HepG2 (cell line): ENCODE results near the gene DGAT2. TPM values are rescaled to one million over a fixed set of nuclear protein-coding genes. Genes with fewer than 3 reads are reported as not detected.
A peak's percentile ranks its signal among the peaks of the same experiment; 100 is the strongest.

Experiments used
- CREM ChIP-seq, 2 experiments: sonication (generic) in 1 of 2; formaldehyde crosslinking in 1 of 2; IDR thresholded peaks; 2 replicates each; pipeline versions ENCODE4 v1.4.0 to v1.6.1; 2016 to 2020; ENCODE audit warnings: antibody characterized with exemption in 1 of 2, mild to moderate bottlenecking in 1 of 2, missing genetic modification reagents in 1 of 2
- DPF2 ChIP-seq: sonication (generic); formaldehyde crosslinking; IDR thresholded peaks from 2 replicates; pipeline ENCODE4 v1.4.0; 2020; ENCODE audit warnings: mild to moderate bottlenecking, low read depth, missing genetic modification reagents, borderline replicate concordance
- HMG20B ChIP-seq: conservative IDR thresholded peaks from 2 replicates; pipeline ENCODE4 v1.6.1; 2016; ENCODE audit warnings: missing genetic modification reagents, missing compliant biosample characterization
- HNRNPLL ChIP-seq: fragments of 200-400 bp; formaldehyde crosslinking; IDR thresholded peaks from 2 replicates; pipeline ENCODE4 v1.6.1; 2017; ENCODE audit warnings: mild to moderate bottlenecking, low read depth, low read length; ENCODE audit not compliant: poor library complexity, severe bottlenecking
- KLF11 ChIP-seq: IDR thresholded peaks from 2 replicates; pipeline ENCODE4 v1.6.1; 2016; ENCODE audit warnings: missing compliant biosample characterization
- LCORL ChIP-seq, 2 experiments: fragments of 450-650 bp in 1 of 2; sonication (generic) in 1 of 2; formaldehyde crosslinking in 1 of 2; IDR thresholded peaks; 2 replicates each; pipeline versions ENCODE4 v1.5.0 to v1.6.1; 2017 to 2020; ENCODE audit warnings: antibody characterized with exemption in 1 of 2, missing genetic modification reagents in 1 of 2
- MIER2 ChIP-seq: IDR thresholded peaks from 2 replicates; pipeline ENCODE4 v1.6.1; 2016; ENCODE audit warnings: missing biosample characterization, missing genetic modification reagents
- NFKBIZ ChIP-seq: IDR thresholded peaks from 2 replicates; pipeline ENCODE4 v1.6.1; 2018; ENCODE audit warnings: missing genetic modification reagents, missing compliant biosample characterization
- NFRKB ChIP-seq: fragments of 450-650 bp; IDR thresholded peaks from 2 replicates; pipeline ENCODE4 v1.6.1; 2017
- NPAS2 ChIP-seq: sonication (generic); formaldehyde crosslinking; IDR thresholded peaks from 2 replicates; pipeline ENCODE4 v1.8.0; 2022; ENCODE audit warnings: mild to moderate bottlenecking, missing genetic modification reagents, borderline replicate concordance
- PAX8 ChIP-seq: sonication (generic); formaldehyde crosslinking; IDR thresholded peaks from 2 replicates; pipeline ENCODE4 v1.8.0; 2022; ENCODE audit warnings: mild to moderate bottlenecking, missing genetic modification reagents, borderline replicate concordance
- PCBP2 ChIP-seq: fragments of 200-400 bp; formaldehyde crosslinking; optimal IDR thresholded peaks from 2 replicates; pipeline ENCODE3; 2018; ENCODE audit warnings: low read length, low read depth; ENCODE audit not compliant: poor library complexity, severe bottlenecking
- RFX3 ChIP-seq: IDR thresholded peaks from 2 replicates; pipeline ENCODE4 v1.6.1; 2016; ENCODE audit warnings: missing biosample characterization, missing genetic modification reagents
- SP5 ChIP-seq: IDR thresholded peaks from 2 replicates; pipeline ENCODE4 v1.6.1; 2016; ENCODE audit warnings: low read depth, borderline replicate concordance
- STAG1 ChIP-seq: sonication (generic); formaldehyde crosslinking; IDR thresholded peaks from 2 replicates; pipeline ENCODE4 v1.4.0; 2020; ENCODE audit warnings: missing genetic modification reagents
- THYN1 ChIP-seq: sonication (generic); formaldehyde crosslinking; IDR thresholded peaks from 2 replicates; pipeline ENCODE4 v1.8.1; 2023; ENCODE audit warnings: low read depth, mild to moderate bottlenecking, moderate library complexity, missing genetic modification reagents, borderline replicate concordance
- ZFP82 ChIP-seq: sonication (generic); formaldehyde crosslinking; IDR thresholded peaks from 2 replicates; pipeline ENCODE4 v1.5.1; 2020; ENCODE audit warnings: mild to moderate bottlenecking, missing genetic modification reagents, borderline replicate concordance
- ZNF251 ChIP-seq: sonication (generic); formaldehyde crosslinking; IDR thresholded peaks from 2 replicates; pipeline ENCODE4 v1.9.0; 2021; ENCODE audit warnings: mild to moderate bottlenecking, missing genetic modification reagents
- ZNF329 ChIP-seq: sonication (generic); formaldehyde crosslinking; IDR thresholded peaks from 2 replicates; pipeline ENCODE4 v1.9.0; 2021; ENCODE audit warnings: low read depth, mild to moderate bottlenecking, missing genetic modification reagents
- ZNF598 ChIP-seq: sonication (generic); formaldehyde crosslinking; IDR thresholded peaks from 2 replicates; pipeline ENCODE4 v1.5.1; 2020; ENCODE audit warnings: mild to moderate bottlenecking, missing genetic modification reagents, borderline replicate concordance
- polyA plus RNA-seq, 8 experiments: library from polyadenylated mRNA; depleted of rRNA in 3 of 8; stranded (reverse) in 7 of 8; unstranded in 1 of 8; fragments of >200 nt; fragmentation: Illumina TruSeq in 4 of 8; extraction: Trizol in 4 of 8; gene quantifications; 2 replicates each; pipeline versions ENCODE4 v1.2.1 to v1.2.3, GENCODE V29; 2011 to 2016; ENCODE audit warnings: low read depth in 4 of 8, missing spikeins in 1 of 8, mixed read lengths in 1 of 8; ENCODE audit not compliant: insufficient read depth in 1 of 8
- total RNA-seq, 5 experiments: library from RNA; depleted of rRNA; stranded (reverse); fragments of >200 nt; fragmentation: Illumina TruSeq; extraction: Trizol; gene quantifications; 2 replicates each; pipeline ENCODE4 v1.2.3, GENCODE V29; 2016; ENCODE audit warnings: low read depth in 1 of 5
- TF ChIP-seq, protein P1 (sequence below): sonication (generic); formaldehyde crosslinking; IDR thresholded peaks from 2 replicates; pipeline ENCODE4 v1.9.0; 2022; ENCODE audit warnings: missing genetic modification reagents, mild to moderate bottlenecking, borderline replicate concordance
- TF ChIP-seq, protein P2 (sequence below): sonication (generic); formaldehyde crosslinking; IDR thresholded peaks from 2 replicates; pipeline ENCODE4 v1.4.0; 2020; ENCODE audit warnings: missing genetic modification reagents
- TF ChIP-seq, protein P3 (sequence below): sonication (generic); formaldehyde crosslinking; IDR thresholded peaks from 2 replicates; pipeline ENCODE4 v1.4.0; 2020; ENCODE audit warnings: missing genetic modification reagents
- TF ChIP-seq, protein P4 (sequence below): sonication (generic); formaldehyde crosslinking; IDR thresholded peaks from 2 replicates; pipeline ENCODE4 v1.4.0; 2020; ENCODE audit warnings: low read depth, mild to moderate bottlenecking, missing genetic modification reagents
- TF ChIP-seq, protein P5 (sequence below): IDR thresholded peaks from 2 replicates; pipeline ENCODE4 v1.6.1; 2016

DGAT2 gene
- total and polyA plus RNA-seq, 2 of the 13 experiments (the other 11 are each of a cell fraction or from before 2014, with no cell fraction given), result 39.0 to 65.6 TPM

DNA sequence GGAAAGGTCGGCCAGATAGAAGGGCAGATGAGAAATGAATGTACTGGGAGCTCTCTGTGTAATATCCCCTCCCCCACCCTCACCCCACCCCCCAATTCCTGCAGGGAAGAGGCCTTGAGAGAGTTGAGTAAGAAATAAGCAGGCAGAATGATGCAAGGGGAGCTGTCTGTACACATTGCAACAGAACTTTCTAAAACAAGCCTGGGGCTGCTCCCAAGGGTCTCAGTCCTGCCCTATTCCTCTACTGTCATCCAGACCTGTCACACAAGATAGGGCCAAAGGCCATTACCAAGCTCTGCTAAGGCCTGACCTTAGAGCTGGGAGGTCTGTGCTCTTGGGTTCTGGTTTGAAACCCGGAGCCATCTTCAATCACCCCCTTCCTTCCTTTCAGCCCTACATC lies 5.7 kb upstream of the DGAT2 start (continued):
- TF ChIP-seq THYN1 (CRISPR knock-in tag) (no peak), NPAS2 (CRISPR knock-in tag) (no peak), PAX8 (no peak), RFX3 (CRISPR knock-in tag) (no peak), NFKBIZ (CRISPR knock-in tag) (peak; percentile 89; the same call in 1 of the 2 replicates), KLF11 (CRISPR knock-in tag) (no peak), ZNF251 (CRISPR knock-in tag) (no peak), HNRNPLL (no peak), MIER2 (0 out of 2 replicates have a peak, but pooled peaks have one; percentile 47), ZNF598 (no peak), STAG1 (peak; percentile 9; the same call in 1 of the 2 replicates), ZFP82 (CRISPR knock-in tag) (no peak), SP5 (CRISPR knock-in tag) (peak; percentile 48; the same call in 1 of the 2 replicates), ZNF329 (no peak), HMG20B (peak; percentile 84), DPF2 (CRISPR knock-in tag) (peak; percentile 75), PCBP2 (no peak), LCORL (IDR thresholded peaks at IDR 0.05) (no peak), LCORL (CRISPR knock-in tag; IDR thresholded peaks at IDR 0.05) (peak; percentile 53; the same call in 1 of the 2 replicates), NFRKB (no peak), CREM (IDR thresholded peaks at IDR 0.05) (peak; percentile 70; the same call in 1 of the 2 replicates), CREM (CRISPR knock-in tag; IDR thresholded peaks at IDR 0.05) (no peak)
- TF ChIP-seq, protein P1, sequence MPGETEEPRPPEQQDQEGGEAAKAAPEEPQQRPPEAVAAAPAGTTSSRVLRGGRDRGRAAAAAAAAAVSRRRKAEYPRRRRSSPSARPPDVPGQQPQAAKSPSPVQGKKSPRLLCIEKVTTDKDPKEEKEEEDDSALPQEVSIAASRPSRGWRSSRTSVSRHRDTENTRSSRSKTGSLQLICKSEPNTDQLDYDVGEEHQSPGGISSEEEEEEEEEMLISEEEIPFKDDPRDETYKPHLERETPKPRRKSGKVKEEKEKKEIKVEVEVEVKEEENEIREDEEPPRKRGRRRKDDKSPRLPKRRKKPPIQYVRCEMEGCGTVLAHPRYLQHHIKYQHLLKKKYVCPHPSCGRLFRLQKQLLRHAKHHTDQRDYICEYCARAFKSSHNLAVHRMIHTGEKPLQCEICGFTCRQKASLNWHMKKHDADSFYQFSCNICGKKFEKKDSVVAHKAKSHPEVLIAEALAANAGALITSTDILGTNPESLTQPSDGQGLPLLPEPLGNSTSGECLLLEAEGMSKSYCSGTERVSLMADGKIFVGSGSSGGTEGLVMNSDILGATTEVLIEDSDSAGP (CRISPR knock-in tag), result no peak
- TF ChIP-seq, protein P2, sequence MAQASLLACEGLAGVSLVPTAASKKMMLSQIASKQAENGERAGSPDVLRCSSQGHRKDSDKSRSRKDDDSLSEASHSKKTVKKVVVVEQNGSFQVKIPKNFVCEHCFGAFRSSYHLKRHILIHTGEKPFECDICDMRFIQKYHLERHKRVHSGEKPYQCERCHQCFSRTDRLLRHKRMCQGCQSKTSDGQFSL (CRISPR knock-in tag), result no peak; the same call in 1 of the 2 replicates
- TF ChIP-seq, protein P3, sequence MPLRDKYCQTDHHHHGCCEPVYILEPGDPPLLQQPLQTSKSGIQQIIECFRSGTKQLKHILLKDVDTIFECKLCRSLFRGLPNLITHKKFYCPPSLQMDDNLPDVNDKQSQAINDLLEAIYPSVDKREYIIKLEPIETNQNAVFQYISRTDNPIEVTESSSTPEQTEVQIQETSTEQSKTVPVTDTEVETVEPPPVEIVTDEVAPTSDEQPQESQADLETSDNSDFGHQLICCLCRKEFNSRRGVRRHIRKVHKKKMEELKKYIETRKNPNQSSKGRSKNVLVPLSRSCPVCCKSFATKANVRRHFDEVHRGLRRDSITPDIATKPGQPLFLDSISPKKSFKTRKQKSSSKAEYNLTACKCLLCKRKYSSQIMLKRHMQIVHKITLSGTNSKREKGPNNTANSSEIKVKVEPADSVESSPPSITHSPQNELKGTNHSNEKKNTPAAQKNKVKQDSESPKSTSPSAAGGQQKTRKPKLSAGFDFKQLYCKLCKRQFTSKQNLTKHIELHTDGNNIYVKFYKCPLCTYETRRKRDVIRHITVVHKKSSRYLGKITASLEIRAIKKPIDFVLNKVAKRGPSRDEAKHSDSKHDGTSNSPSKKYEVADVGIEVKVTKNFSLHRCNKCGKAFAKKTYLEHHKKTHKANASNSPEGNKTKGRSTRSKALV (CRISPR knock-in tag), result no peak
- TF ChIP-seq, protein P4, sequence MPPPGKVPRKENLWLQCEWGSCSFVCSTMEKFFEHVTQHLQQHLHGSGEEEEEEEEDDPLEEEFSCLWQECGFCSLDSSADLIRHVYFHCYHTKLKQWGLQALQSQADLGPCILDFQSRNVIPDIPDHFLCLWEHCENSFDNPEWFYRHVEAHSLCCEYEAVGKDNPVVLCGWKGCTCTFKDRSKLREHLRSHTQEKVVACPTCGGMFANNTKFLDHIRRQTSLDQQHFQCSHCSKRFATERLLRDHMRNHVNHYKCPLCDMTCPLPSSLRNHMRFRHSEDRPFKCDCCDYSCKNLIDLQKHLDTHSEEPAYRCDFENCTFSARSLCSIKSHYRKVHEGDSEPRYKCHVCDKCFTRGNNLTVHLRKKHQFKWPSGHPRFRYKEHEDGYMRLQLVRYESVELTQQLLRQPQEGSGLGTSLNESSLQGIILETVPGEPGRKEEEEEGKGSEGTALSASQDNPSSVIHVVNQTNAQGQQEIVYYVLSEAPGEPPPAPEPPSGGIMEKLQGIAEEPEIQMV (CRISPR knock-in tag), result no peak
- TF ChIP-seq, protein P5, sequence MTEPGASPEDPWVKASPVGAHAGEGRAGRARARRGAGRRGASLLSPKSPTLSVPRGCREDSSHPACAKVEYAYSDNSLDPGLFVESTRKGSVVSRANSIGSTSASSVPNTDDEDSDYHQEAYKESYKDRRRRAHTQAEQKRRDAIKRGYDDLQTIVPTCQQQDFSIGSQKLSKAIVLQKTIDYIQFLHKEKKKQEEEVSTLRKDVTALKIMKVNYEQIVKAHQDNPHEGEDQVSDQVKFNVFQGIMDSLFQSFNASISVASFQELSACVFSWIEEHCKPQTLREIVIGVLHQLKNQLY (CRISPR knock-in tag), result no peak
